Activated CD4-positive, alpha-beta T cell treated with anti-CD3 and anti-CD28 coated beads, Interleukin-2, amount 10 ng/mL, durations not matched to agents 7 days and 5 days (primary cell): Measurements from ENCODE around the gene ZBTB32. TPM values are rescaled to one million over a fixed set of nuclear protein-coding genes. Genes with fewer than 3 reads are reported as not detected.

Source experiments
- CTCF ChIA-PET: fragments of 350-600 bp; sonication (Branson Sonifier 250); formaldehyde crosslinking; loops from one replicate; lab custom pipeline; 2021; ENCODE audit warnings: antibody characterized with exemption; lab: Charles Lee
- POLR2A ChIA-PET: fragments of 350-600 bp; sonication (Branson Sonifier 250); formaldehyde crosslinking; loops from one replicate; lab custom pipeline; 2021; ENCODE audit warnings: antibody characterized with exemption; lab: Charles Lee
- DNase-seq: peaks from one replicate; pipeline ENCODE4 v3.0.0-alpha.2; 2020
- H3K27ac Mint-ChIP-seq: one replicate; pipeline ENCODE4 v1.8.0; 2021; ENCODE audit warnings: mild to moderate bottlenecking, moderate library complexity, mixed read lengths
- H3K27me3 Mint-ChIP-seq: one replicate; pipeline ENCODE4 v1.8.0; 2021; ENCODE audit warnings: mixed read lengths
- H3K36me3 Mint-ChIP-seq: one replicate; pipeline ENCODE4 v1.8.0; 2021; ENCODE audit warnings: low read depth, mixed read lengths
- H3K4me1 Mint-ChIP-seq: one replicate; pipeline ENCODE4 v1.8.0; 2021; ENCODE audit warnings: mixed read lengths
- H3K4me3 Mint-ChIP-seq: one replicate; pipeline ENCODE4 v1.8.0; 2021; ENCODE audit warnings: mild to moderate bottlenecking, moderate library complexity, mixed read lengths
- H3K9me3 Mint-ChIP-seq: one replicate; pipeline ENCODE4 v1.8.0; 2021; ENCODE audit warnings: mixed read lengths
- total RNA-seq, 2 experiments: library from RNA; stranded (reverse); gene quantifications; one replicate each; pipeline ENCODE4 v1.2.3, GENCODE V29; 2021

ZBTB32 gene
- total RNA-seq, 2 experiments from 2014 or later = 15.4 to 17.3 TPM

- Mint-ChIP-seq H3K4me1 (peaks cover 54% of the 10 kb centered on the region), H3K27me3 (no peaks in the 10 kb centered on the region)
Measured at GRCh38 chr19:35742121-35742724, 37.9 kb downstream of the ZBTB32 start, which contains the start of gene IGFLR1. TSS of gene IGFLR1 (minus strand) at chr19:35742452. CDS start at chr19:35741180, 1,272 bp downstream.

DNA sequence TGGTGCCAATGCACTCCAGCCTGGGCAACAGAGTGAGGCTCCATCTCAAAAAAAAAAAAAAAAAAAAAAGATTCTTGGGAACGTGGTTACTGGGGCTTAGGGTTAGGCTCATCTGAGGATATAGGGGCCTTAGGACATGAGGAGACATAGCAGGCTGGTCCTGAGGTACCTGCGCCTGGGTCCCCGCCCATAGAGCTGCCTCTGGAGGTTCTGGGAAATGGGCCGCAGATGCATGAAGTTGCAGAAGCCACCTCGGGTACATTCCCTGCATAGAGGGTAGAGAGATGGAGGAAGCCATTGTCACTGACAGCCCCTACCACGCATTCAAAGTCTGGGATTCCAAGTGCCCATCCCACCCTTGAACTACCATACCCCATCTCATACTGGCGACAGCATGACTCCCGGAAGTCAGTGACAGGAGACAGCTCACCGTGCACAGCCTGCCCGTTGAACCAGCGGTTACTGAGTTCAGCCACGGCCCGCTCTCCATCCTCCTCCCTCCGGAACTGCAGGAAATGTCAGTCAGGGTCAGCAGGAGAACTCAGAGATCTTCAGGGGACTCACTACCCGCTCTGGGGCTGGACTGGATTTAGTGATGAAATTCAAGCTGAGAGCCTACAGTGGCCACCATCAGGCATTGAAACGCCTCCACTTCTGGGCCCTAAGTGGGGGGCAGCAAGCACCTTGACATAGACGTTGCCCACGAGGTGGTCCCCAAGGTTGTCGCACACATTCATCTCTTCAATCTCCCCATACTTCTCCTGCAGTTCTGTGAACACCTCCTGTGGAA is 39.5 kb downstream of the ZBTB32 start:
- DNase-seq = no peak
- Mint-ChIP-seq H3K27me3 (no peaks in the 10 kb centered on the region), H3K9me3 (no peaks in the 10 kb centered on the region), H3K36me3 (peaks cover 22% of the 10 kb centered on the region), H3K4me1 (peaks cover 61% of the 10 kb centered on the region), H3K4me3 (peak overlapping the region; percentile 95), H3K27ac (peak overlapping the region; percentile 99)
- ChIA-PET CTCF (interaction anchor here (0.7 to 1.7 kb wide), 5 partner anchors 8 to 51 kb away, joined by 3 to 6 read pairs (median 4); no protein-coding TSS in a partner anchor), POLR2A (interaction anchor here (1.0 kb wide), 1 partner anchor 47 kb away, joined by 5 read pairs; no protein-coding TSS in a partner anchor)

More at GRCh38 chr19:35742121-35742724, 37.9 kb downstream of the ZBTB32 start, which contains the start of gene IGFLR1:
- CTCF ChIA-PET = interaction anchor here (0.6 to 1.7 kb wide), 5 partner anchors 10 to 336 kb away, joined by 3 to 5 read pairs (median 5); no protein-coding TSS in a partner anchor
- Mint-ChIP-seq H3K9me3 (no peaks in the 10 kb centered on the region), H3K27ac (peak within 1 kb of the TSS; percentile 99), H3K36me3 (peaks cover 29% of the 10 kb centered on the region), H3K4me3 (peak within 1 kb of the TSS; percentile 81)
- peak; percentile 80 for DNase-seq
- POLR2A ChIA-PET = no interaction called here

DNA sequence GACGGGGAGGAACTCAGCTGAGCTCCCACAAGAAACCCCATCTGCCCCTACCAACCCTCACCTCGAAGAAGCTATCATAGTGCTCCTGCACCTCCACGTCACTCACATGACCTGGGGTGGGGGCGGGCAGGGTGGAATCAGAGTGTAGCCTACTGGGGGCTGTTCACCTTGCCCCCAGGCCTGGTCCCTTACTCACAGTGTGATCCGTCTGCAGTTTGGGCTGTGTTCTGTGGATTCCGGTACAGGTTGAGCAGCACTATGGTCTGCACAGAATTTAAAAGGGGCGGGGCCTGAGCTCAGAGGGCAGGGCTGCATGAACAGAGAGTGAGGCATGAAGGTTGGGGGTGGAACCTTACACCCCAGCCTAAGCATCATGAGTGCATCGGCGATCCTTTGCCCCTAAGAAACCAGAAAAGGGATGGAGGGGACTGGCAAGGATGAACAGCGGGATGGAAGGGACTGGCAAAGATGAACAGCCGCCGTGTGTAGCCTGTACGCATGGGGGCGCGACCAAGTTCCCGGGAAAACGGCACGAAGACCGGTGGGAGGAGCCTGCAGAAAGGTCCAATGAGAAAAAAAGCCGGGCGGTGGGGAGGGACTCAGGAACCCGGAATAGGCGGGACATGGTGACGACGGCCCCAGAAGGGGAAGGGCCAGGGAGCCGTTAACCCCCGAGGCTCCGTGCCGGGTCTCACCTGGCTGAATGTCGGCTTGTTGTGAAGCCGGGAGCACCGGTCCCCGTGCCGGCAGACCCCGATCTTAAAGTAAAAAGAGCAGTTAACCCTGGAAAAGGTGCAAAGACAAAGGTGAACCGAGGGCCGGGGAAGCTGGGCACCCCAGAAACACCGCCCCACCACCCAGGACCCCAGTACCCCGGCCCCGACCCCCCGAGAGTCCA is 40.3 kb downstream of the ZBTB32 start:
- Mint-ChIP-seq H3K27ac (peak overlapping the region; percentile 99), H3K4me3 (peak overlapping the region; percentile 95), H3K36me3 (peaks cover 21% of the 10 kb centered on the region), H3K9me3 (no peaks in the 10 kb centered on the region), H3K27me3 (no peaks in the 10 kb centered on the region), H3K4me1 (peaks cover 60% of the 10 kb centered on the region)
- ChIA-PET CTCF (interaction anchor here (0.9 to 1.7 kb wide), 6 partner anchors 7 to 52 kb away, joined by 3 to 6 read pairs (median 4); no protein-coding TSS in a partner anchor), POLR2A (interaction anchor here (0.6 to 1.0 kb wide), 2 partner anchors 48 to 192 kb away, joined by 5 read pairs; no protein-coding TSS in a partner anchor)
- peak; percentile 96 for DNase-seq

DNA sequence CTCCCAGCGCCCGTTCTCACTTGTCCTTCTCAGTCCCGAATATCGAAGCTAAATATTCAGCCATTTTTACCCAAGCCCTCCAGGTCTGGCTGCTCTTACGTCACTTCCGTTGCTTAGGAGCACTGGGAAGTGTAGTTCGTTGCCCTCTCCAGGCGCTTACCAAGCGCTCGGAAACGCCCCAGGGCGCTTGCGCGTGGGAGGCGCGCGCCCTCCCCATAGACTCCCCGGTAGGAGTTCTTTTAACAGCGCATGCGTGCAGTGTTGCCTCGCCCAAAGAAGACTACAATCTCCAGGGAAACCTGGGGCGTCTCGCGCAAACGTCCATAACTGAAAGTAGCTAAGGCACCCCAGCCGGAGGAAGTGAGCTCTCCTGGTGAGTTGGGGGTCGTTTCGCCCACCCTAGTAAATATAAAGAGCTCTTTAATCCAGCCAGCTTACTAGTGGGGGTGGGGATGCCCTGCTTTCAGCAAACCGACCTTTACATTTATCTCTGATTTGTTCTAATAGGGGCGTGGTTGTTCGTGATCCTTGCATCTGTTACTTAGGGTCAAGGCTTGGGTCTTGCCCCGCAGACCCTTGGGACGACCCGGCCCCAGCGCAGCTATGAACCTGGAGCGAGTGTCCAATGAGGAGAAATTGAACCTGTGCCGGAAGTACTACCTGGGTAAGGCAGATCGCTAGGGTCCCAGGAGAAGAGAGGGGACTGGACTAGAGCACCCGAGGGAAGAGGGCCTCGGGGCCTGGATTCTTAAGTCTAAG is 41.1 kb downstream of the ZBTB32 start, which contains the start of the genes PSENEN and U2AF1L4:
TSS of gene PSENEN (plus strand) at position 324 of the 759 bp plus-strand sequence. CDS start at position 604, 280 bp downstream.
TSS of gene U2AF1L4 (minus strand) at position 91 of the 759 bp plus-strand sequence. CDS start at position 64, 27 bp downstream.
- peak within 1 kb of the TSS; percentile 99 for H3K27ac Mint-ChIP-seq
- DNase-seq = peak; percentile 98
- H3K4me1 Mint-ChIP-seq = peaks cover 66% of the 10 kb centered on the region
- no peaks in the 10 kb centered on the region for H3K27me3 Mint-ChIP-seq
- POLR2A ChIA-PET = interaction anchor here (0.6 kb wide), 1 partner anchor 192 kb away, joined by 5 read pairs; no protein-coding TSS in a partner anchor
- CTCF ChIA-PET = interaction anchor here (0.9 to 1.7 kb wide), 4 partner anchors 8 to 32 kb away, joined by 3 to 6 read pairs (median 4); no protein-coding TSS in a partner anchor
- H3K4me3 Mint-ChIP-seq = peak within 1 kb of the TSS; percentile 95
- H3K9me3 Mint-ChIP-seq = no peaks in the 10 kb centered on the region
- peaks cover 21% of the 10 kb centered on the region for H3K36me3 Mint-ChIP-seq

DNA sequence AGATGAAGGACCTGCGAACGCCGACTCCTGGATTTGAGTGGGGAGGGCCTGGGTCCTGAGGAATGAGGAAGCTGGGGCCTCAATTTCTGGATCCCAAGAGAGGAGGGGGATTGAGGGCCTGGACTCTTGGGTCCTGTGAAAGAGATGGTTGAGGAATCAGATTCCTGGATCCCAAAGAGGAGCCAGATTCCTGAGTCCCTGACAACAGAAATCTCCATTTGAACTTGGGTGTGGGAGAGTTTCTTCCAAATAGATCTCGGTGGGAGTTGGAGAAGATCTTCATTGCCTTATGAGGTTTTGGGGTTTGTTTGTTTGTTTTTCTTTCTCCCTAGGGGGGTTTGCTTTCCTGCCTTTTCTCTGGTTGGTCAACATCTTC is 41.7 kb downstream of the ZBTB32 start:
- peaks cover 63% of the 10 kb centered on the region for H3K4me1 Mint-ChIP-seq

GRCh38 chr19:35746531-35746930 is 42.2 kb downstream of the ZBTB32 start:
- Mint-ChIP-seq H3K36me3 (peaks cover 21% of the 10 kb centered on the region), H3K4me1 (peaks cover 63% of the 10 kb centered on the region), H3K27me3 (no peaks in the 10 kb centered on the region), H3K4me3 (peak overlapping the region; percentile 95), H3K9me3 (no peaks in the 10 kb centered on the region), H3K27ac (peak overlapping the region; percentile 99)
- ChIA-PET POLR2A (no interaction called here), CTCF (no interaction called here)
- DNase-seq = no peak

More for the DNA sequence above, 41.7 kb downstream of the ZBTB32 start:
- ChIA-PET POLR2A (no interaction called here), CTCF (no interaction called here)
- Mint-ChIP-seq H3K27ac (peak overlapping the region; percentile 99), H3K27me3 (no peaks in the 10 kb centered on the region), H3K36me3 (peaks cover 21% of the 10 kb centered on the region), H3K9me3 (no peaks in the 10 kb centered on the region), H3K4me3 (peak overlapping the region; percentile 95)
- no peak for DNase-seq

DNA sequence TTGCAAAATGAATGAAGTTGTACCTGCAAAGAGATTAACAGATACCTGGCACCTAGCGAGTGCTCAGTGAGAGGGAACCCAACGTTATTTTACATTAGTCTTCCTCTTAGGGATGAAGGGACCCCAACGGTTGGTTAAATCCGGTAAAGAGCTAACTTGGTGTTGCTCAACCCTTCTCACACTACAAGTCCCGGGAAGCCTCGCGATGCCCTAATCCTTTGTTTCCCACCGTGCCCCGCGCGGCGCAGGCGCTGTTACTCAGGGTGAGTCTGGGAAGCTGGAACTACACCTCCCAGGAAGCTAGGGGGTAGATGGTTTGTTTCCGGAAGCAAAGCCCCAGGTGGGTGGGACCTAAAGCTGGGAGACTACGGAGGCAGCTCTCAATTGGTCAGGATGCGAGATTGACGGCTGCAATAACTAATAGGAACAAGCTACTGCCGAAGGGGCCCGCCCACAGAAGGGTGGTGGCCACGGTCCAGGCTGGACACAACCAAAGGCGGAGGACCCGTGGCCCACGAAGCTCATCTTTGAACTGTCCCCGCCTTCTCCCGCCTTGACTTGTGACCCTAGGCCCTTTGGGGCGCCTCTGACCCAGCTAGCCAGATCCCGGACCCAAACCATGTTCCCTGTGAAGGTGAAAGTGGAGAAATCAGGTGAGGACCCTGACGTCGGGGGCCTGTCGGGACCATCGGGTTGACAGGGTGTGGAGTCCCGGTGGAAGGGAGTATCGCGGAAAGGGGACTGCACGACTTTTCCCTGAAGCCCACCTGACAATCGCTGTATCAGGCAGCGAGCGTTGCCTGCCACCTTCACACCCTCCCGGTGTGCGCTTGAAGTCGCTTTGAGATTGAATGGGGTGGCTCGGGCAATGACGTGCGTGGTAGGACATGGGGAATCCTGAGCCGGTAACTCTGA is 44.0 kb downstream of the ZBTB32 start, which contains the start of gene LIN37:
TSS of gene LIN37 (plus strand) at position 471 of the 915 bp plus-strand sequence. CDS start at position 620, 149 bp downstream.
- H3K9me3 Mint-ChIP-seq = no peaks in the 10 kb centered on the region
- peak; percentile 100 for DNase-seq
- H3K27ac Mint-ChIP-seq = peak within 1 kb of the TSS; percentile 96
- H3K4me3 Mint-ChIP-seq = peak within 1 kb of the TSS; percentile 99
- no peaks in the 10 kb centered on the region for H3K27me3 Mint-ChIP-seq
- peaks cover 49% of the 10 kb centered on the region for H3K4me1 Mint-ChIP-seq
- ChIA-PET POLR2A (interaction anchor here (0.6 to 0.7 kb wide), 2 partner anchors 10 to 33 kb away, joined by 3 read pairs; no protein-coding TSS in a partner anchor), CTCF (interaction anchor here (0.8 to 1.6 kb wide), 11 partner anchors 9 to 199 kb away, joined by 3 to 7 read pairs (median 4); no protein-coding TSS in a partner anchor)
- peaks cover 16% of the 10 kb centered on the region for H3K36me3 Mint-ChIP-seq

- POLR2A ChIA-PET = no interaction called here
- Mint-ChIP-seq H3K27me3 (no peaks in the 10 kb centered on the region), H3K36me3 (peaks cover 17% of the 10 kb centered on the region), H3K4me1 (peaks cover 44% of the 10 kb centered on the region), H3K27ac (peak overlapping the region; percentile 41), H3K9me3 (no peaks in the 10 kb centered on the region), H3K4me3 (peak overlapping the region; percentile 48)
- no peak for DNase-seq
- CTCF ChIA-PET = interaction anchor here (0.9 to 1.2 kb wide), 4 partner anchors 10 to 181 kb away, joined by 3 read pairs; no protein-coding TSS in a partner anchor
Measured at GRCh38 chr19:35750167-35750566, 45.8 kb downstream of the ZBTB32 start.

GRCh38 chr19:35751839-35752745 is 47.7 kb downstream of the ZBTB32 start:
- Mint-ChIP-seq H3K4me3 (no peak overlapping the region), H3K9me3 (no peaks in the 10 kb centered on the region), H3K36me3 (peaks cover 19% of the 10 kb centered on the region), H3K27ac (no peak overlapping the region), H3K27me3 (no peaks in the 10 kb centered on the region), H3K4me1 (peaks cover 41% of the 10 kb centered on the region)
- CTCF ChIA-PET = interaction anchor here (1.3 to 1.5 kb wide), 2 partner anchors 9 to 12 kb away, joined by 3 to 5 read pairs; partner anchors contain the start of gene IGFLR1
- POLR2A ChIA-PET = no interaction called here
- DNase-seq = no peak
